GM21367 (cell line): Measurements from ENCODE around the gene DYNLL1.
A peak's percentile ranks its signal among the peaks of the same experiment; 100 is the strongest.
"Not testable (repeated sequence)": the region's sequence is repeated elsewhere in the genome, so short reads cannot be mapped to it uniquely, and the experiment has no call there.

Source experiments
- ATAC-seq: cut with Tn5 transposase; IDR thresholded peaks from one replicate; pipeline ENCODE4 v1.9.1; 2021; ENCODE audit not compliant: unreplicated experiment

The DYNLL1 gene

GRCh38 chr12:120495731-120496412, at the start of gene DYNLL1:
DYNLL1 (plus strand) TSS chr12:120496113; CDS start chr12:120496422, 309 bp downstream.
- ATAC-seq = peak; percentile 89

- not testable (repeated sequence) for ATAC-seq
These were observed 49.1 kb upstream of the DYNLL1 start for GRCh38 chr12:120446844-120447178.

GRCh38 chr12:120447992-120448391, 47.9 kb upstream of the DYNLL1 start:
- no peak for ATAC-seq

GRCh38 chr12:120452524-120452923, 43.4 kb upstream of the DYNLL1 start:
- ATAC-seq = not testable (repeated sequence)

- no peak for ATAC-seq
These were observed 42.7 kb upstream of the DYNLL1 start for GRCh38 chr12:120453060-120453750.

- ATAC-seq = no peak
These were observed 41.9 kb upstream of the DYNLL1 start for GRCh38 chr12:120453977-120454376.

GRCh38 chr12:120455302-120455701, 40.6 kb upstream of the DYNLL1 start:
- ATAC-seq = no peak

DNA sequence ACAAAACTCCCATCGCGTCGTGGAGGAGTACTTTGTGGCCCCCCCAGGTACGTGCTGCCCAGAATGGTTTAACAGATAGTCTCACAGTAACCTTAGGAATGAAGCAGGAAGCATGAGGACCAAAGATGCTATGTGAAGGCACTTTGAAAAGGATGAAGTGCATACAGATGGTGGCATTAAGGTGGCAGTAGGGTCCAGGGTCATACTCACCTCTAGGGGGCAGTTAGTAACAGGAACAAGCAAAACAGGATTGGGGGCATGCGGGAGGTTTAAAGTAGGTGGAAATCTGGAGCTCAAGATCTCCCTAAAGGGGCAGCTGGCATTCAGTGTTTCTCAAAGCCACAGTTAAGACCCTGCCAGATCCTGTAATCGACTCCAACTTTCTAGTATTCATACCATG, 38.8 kb upstream of the DYNLL1 start:
- no peak for ATAC-seq

DNA sequence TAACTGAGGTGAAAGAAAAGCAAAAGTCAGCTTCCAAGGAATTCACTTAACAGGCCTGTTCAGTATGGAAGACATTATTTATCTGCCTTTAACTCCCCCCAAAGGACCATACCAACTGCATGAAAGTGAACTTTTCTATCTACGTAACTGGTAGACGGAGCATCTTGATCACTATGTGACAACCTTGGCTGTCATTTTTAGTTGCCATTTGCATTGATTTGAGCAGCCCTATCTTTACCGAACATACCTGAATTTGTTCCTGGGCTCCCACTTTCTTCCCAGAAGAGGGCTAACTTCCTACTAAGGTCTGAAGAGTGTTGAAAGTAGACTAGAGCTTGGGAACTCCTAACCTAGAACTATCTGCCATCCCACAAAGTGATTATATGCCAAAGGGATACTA, 35.8 kb upstream of the DYNLL1 start:
- no peak for ATAC-seq

GRCh38 chr12:120462099-120462640, 33.7 kb upstream of the DYNLL1 start:
- ATAC-seq = no peak

DNA sequence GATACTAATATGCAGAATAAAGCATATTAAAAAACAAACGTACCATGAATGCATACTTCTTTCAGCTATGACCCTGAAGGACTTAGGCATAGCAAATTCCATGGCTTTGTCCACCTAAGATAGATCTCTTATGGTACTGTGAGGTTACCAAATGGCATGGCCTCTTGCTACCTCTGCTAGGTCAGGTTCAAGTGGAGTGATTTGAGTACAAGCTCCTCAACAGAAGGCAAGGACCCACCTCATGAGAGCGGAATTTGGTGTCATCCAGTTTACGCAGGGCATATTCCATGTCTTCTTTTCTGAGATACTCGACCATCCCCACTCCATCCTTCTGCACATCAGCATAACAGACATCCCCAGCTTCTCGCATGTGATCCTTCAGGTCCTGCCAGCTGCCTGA, 32.2 kb upstream of the DYNLL1 start:
- ATAC-seq = no peak

DNA sequence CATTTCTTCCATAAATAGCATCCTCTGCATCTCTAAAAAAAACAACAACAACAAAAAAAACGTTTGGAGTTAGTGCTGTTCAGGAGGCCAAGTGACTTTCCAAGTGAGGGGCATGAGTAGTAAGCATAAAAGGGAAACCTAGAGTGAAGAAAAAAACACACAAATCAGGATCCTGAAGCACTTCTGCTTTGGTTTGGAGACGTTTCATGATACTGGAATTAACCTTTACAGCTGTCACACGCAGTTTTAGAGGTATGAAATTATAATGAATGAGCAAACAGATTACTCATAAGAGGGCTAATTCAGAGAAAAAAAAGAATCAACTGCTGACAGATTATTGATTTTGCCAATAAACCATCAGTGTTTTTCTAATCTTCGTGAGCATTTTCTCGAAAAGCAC, 30.2 kb upstream of the DYNLL1 start:
- no peak for ATAC-seq

DNA sequence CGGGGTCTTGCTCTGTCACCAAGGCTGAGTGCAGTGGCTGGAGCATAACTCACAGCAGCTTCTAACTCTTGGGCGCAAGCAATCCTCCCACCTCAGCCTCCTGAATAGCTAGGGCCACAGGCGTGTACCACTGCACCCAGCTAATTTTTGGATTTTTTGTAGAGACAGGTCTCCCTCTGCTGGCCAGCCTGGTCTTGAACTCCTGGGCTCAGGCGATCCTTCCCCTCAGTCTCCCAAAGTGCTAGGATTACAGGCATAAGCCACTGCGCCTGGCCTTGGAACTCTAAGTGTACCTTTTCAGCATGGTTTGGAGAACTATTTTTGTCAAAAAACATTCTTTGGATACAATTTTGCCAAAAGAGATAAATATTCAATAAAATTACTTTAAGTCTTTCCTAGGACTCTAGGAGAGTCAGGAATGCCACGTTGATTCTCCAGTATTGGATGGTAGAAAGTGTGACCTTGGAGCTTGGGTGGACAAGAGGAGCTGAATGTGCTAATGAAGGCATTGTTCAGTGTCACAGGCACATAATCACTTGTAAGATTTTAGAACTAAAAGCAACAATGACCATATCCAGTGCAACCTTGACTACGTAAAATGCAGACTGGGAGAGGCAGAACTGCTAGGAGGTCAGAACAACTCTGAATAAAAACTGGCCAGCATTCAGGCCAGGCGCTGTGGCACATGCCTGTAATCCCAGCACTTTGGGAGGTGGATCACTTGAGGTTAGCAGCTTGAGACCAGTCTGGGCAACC, 29.2 kb upstream of the DYNLL1 start:
- no peak for ATAC-seq

GRCh38 chr12:120467439-120467838, 28.5 kb upstream of the DYNLL1 start:
- no peak for ATAC-seq

DNA sequence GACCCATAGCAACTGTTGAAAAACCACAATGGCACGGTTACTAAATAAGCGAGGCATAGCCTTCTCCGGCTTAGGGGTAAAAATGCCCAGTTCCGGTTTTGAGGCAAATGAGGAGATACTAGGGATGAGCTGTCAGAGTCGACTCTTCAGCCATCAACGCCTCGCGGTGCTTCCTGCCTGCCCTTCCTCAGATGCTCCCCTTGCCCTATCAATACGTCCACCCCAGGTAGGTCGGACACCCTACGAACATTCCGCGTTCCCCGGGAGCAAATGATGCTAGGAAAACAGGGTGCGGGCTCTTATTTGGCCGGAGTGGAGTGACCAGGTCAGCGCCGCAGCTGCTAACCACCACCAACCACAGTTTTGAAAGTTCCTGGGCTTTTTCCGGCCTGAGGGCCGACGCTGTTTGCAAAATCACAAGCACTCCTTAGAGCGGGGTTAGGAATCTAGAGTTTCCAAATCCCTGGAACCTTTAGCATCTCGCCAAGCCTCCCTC, 27.5 kb upstream of the DYNLL1 start:
- no peak for ATAC-seq

GRCh38 chr12:120468821-120469449, 27.0 kb upstream of the DYNLL1 start:
- ATAC-seq = no peak

GRCh38 chr12:120469450-120470149, 26.3 kb upstream of the DYNLL1 start, which contains the start of gene SRSF9:
SRSF9 (minus strand) TSS chr12:120469748; CDS start chr12:120469609, 139 bp downstream.
- peak; percentile 75 for ATAC-seq

DNA sequence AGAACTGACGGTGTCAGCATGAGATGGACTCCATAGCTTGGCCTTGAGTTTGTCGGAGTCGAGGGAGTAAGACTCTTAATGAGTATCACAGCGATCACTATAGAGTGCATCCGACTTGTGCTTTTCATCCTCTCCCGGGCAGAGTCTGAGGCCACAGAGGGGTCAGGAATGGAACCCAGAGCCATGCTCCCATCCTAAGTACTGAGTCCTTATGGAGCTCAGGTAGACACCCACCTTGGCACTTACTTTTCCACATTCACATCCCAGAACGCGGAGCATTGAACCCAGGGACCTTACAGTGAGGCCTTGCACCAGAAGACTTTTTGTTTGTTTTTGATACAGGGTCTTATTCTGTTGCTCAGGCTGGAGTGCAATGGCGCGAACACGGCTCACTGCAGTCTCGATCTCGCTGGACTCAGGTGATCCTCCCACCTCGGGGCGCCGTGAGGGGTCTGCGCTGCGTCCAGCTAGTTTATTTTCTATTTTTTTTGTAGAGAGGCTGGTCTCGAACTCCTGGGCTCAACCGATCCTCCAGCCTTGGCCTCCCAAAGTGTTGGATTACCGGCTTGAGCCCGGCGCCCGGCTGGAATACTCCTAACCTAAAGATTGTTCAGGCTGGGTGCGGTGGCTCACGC, 25.6 kb upstream of the DYNLL1 start:
- peak; percentile 22 for ATAC-seq

DNA sequence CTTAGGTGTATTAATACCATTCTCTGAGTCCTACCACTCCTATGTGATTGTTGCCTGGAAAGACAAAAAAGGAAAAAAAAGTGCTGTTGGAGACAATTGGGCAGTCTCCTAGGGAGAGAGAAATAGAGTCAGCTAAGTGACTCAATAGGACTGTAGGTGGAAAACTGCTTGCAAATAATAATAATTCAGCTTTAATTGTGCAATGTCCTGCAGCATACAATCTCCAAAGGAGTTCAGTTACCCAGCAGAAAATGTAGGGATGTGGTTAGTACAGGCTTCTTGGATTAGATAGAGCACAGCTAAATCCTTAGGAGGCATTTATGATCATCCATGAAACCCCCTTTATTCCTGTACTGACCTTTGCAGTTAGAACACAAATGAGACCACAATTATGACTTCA, 23.4 kb upstream of the DYNLL1 start:
- ATAC-seq = no peak
